CD4-positive, alpha-beta T cell treated with Interleukin-15 for 1 hour (primary cell): ENCODE measurements around the gene CEBPG.

Experiments used
- DNase-seq: peaks from one replicate; pipeline ENCODE4 v3.0.0-alpha.2; 2020

CEBPG gene

GRCh38 chr19:33373453-33374235 is at the start of gene CEBPG:
Gene CEBPG (plus strand): TSS chr19:33373709. CDS start chr19:33379240, 5,531 bp downstream.
- DNase-seq, result peak; percentile 92

- DNase-seq, result no peak
These were observed 48.9 kb upstream of the CEBPG start for GRCh38 chr19:33324628-33325027.

- DNase-seq, result no peak
These were observed 47.6 kb upstream of the CEBPG start for GRCh38 chr19:33325920-33326319.

GRCh38 chr19:33329060-33329459 is 44.4 kb upstream of the CEBPG start:
- no peak for DNase-seq

- DNase-seq, result no peak
These were observed 43.8 kb upstream of the CEBPG start for GRCh38 chr19:33329736-33330135.

GRCh38 chr19:33332248-33332647 is 41.3 kb upstream of the CEBPG start:
- DNase-seq, result peak; percentile 47

- DNase-seq, result no peak
These were observed 40.4 kb upstream of the CEBPG start for GRCh38 chr19:33333151-33333550.

- DNase-seq, result no peak
These were observed 39.9 kb upstream of the CEBPG start for GRCh38 chr19:33333642-33334041.

- no peak for DNase-seq
These were observed 39.2 kb upstream of the CEBPG start for GRCh38 chr19:33334271-33334670.

GRCh38 chr19:33335446-33335845 is 38.1 kb upstream of the CEBPG start:
- DNase-seq, result no peak

- no peak for DNase-seq
These were observed 34.2 kb upstream of the CEBPG start for GRCh38 chr19:33339016-33339984.

- DNase-seq, result no peak
These were observed 32.5 kb upstream of the CEBPG start for GRCh38 chr19:33340991-33341390.

- no peak for DNase-seq
These were observed 30.2 kb upstream of the CEBPG start for GRCh38 chr19:33343301-33343700.

GRCh38 chr19:33343859-33344572 is 29.5 kb upstream of the CEBPG start:
- DNase-seq, result no peak

- no peak for DNase-seq
These were observed 29.0 kb upstream of the CEBPG start for GRCh38 chr19:33344573-33344925.

GRCh38 chr19:33345163-33345562 is 28.3 kb upstream of the CEBPG start:
- no peak for DNase-seq

GRCh38 chr19:33346665-33347064 is 26.8 kb upstream of the CEBPG start:
- no peak for DNase-seq

- DNase-seq, result no peak
These were observed 26.2 kb upstream of the CEBPG start for GRCh38 chr19:33347300-33347699.

- DNase-seq, result no peak
These were observed 25.1 kb upstream of the CEBPG start for GRCh38 chr19:33348301-33349010.

GRCh38 chr19:33349319-33350289 is 23.9 kb upstream of the CEBPG start:
- no peak for DNase-seq
